Lung (tissue), 12 donors: ENCODE data around the gene ING5. TPM values are rescaled to one million over a fixed set of nuclear protein-coding genes. Genes with fewer than 3 reads are reported as not detected.

Experiments
- ATAC-seq: fragments of 200-7000 bp; cut with Tn5 transposase; one replicate; pipeline ENCODE4 v1.9.1; 2020; ENCODE audit warnings: moderate number of reproducible peaks; ENCODE audit not compliant: insufficient read depth, low FRiP score
- DNase-seq, 3 donors: peaks; one replicate each; pipeline ENCODE4 v3.0.0-alpha.2; 2013 to 2017
- H3K27ac ChIP-seq, 2 donors: one replicate each; pipeline ENCODE4 v1.5.1; 2013; ENCODE audit warnings: mild to moderate bottlenecking in 2 of 2, moderate library complexity in 2 of 2, control low read depth in 1 of 2, inconsistent platforms in 1 of 2, low read depth in 1 of 2, low read length in 1 of 2
- H3K27me3 ChIP-seq, 3 donors: one replicate each; pipeline ENCODE4 v1.5.1; 2013; ENCODE audit warnings: low read length in 2 of 3; ENCODE audit not compliant: control insufficient read depth in 3 of 3, insufficient read depth in 3 of 3
- H3K36me3 ChIP-seq, 4 donors: one replicate each; pipeline ENCODE4 v1.5.1; 2013; ENCODE audit warnings: low read length in 4 of 4, mild to moderate bottlenecking in 1 of 4, moderate library complexity in 1 of 4; ENCODE audit not compliant: control insufficient read depth in 4 of 4, insufficient read depth in 4 of 4
- H3K4me1 ChIP-seq, 5 donors: one replicate each; pipeline ENCODE4 v1.5.1; 2013; ENCODE audit warnings: low read length in 5 of 5, mild to moderate bottlenecking in 2 of 5, moderate library complexity in 1 of 5; ENCODE audit not compliant: control insufficient read depth in 5 of 5, insufficient read depth in 5 of 5
- H3K4me3 ChIP-seq: one replicate; pipeline ENCODE4 v1.5.1; 2013; ENCODE audit warnings: mild to moderate bottlenecking, control low read depth, moderate library complexity
- H3K9ac ChIP-seq, 2 donors: one replicate each; pipeline ENCODE4 v1.5.1; 2013; ENCODE audit warnings: low read length in 2 of 2, control low read depth in 1 of 2; ENCODE audit not compliant: insufficient read depth in 1 of 2
- H3K9me3 ChIP-seq, 4 donors: one replicate each; pipeline ENCODE4 v1.5.1; 2013; ENCODE audit warnings: low read length in 3 of 4, mild to moderate bottlenecking in 1 of 4, moderate library complexity in 1 of 4; ENCODE audit not compliant: control insufficient read depth in 4 of 4, insufficient read depth in 3 of 4
- WGBS, 2 donors: extraction: QIAGEN DNeasy Blood & Tissue Kit; methylation state at CpG; one replicate each; pipeline ENCODE4 v1.1.7; 2013; 5-methylcytosine and 5-hydroxymethylcytosine counted together
- polyA plus RNA-seq, 2 donors: library from polyadenylated mRNA; stranded (reverse); fragments of 200-250 nt; gene quantifications; one replicate each; pipeline ENCODE4 v1.2.1, GENCODE V29; 2013
- total RNA-seq, 2 donors: library from RNA; depleted of rRNA in 1 of 2; stranded (reverse); fragments of >200 nt in 1 of 2; gene quantifications; one replicate each; pipeline ENCODE4 v1.2.1, GENCODE V29; 2014 to 2021
- TF ChIP-seq, protein P1 (sequence below): IDR thresholded peaks from 2 replicates; pipeline ENCODE4 v1.5.1; 2012; ENCODE audit warnings: mild to moderate bottlenecking; ENCODE audit errors: control extremely low read depth, extremely low read depth
- donor health status: control.
- donor health status: control.
- donor health status: Bipolar disorder and iron deficiency.
- donor health status: healthy.
- donor health status: DM: yes; HTN: yes; CAD: no.

Gene ING5
- total and polyA plus RNA-seq, 4 donors = 19.2 to 46.8 (median 31.1) TPM

- no peaks in the 10 kb centered on the region for H3K4me1 ChIP-seq
- WGBS, 2 donors = 92 to 94% methylated on average over 72 to 76 of the region's 76 CpGs
- no peak overlapping the region for H3K4me3 ChIP-seq
- H3K27me3 ChIP-seq = no peaks in the 10 kb centered on the region
- H3K27ac ChIP-seq = no peak overlapping the region
- ATAC-seq (no peak), DNase-seq (no peak)
- H3K36me3 ChIP-seq = peaks cover 3 to 40% (median 34%) of the 10 kb centered on the region in 4 donors
- TF ChIP-seq, protein P1, sequence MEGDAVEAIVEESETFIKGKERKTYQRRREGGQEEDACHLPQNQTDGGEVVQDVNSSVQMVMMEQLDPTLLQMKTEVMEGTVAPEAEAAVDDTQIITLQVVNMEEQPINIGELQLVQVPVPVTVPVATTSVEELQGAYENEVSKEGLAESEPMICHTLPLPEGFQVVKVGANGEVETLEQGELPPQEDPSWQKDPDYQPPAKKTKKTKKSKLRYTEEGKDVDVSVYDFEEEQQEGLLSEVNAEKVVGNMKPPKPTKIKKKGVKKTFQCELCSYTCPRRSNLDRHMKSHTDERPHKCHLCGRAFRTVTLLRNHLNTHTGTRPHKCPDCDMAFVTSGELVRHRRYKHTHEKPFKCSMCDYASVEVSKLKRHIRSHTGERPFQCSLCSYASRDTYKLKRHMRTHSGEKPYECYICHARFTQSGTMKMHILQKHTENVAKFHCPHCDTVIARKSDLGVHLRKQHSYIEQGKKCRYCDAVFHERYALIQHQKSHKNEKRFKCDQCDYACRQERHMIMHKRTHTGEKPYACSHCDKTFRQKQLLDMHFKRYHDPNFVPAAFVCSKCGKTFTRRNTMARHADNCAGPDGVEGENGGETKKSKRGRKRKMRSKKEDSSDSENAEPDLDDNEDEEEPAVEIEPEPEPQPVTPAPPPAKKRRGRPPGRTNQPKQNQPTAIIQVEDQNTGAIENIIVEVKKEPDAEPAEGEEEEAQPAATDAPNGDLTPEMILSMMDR = no peak
- no peak overlapping the region for H3K9ac ChIP-seq
- peaks cover 0 to 7% (median 3%) of the 10 kb centered on the region in 4 donors for H3K9me3 ChIP-seq
Measured at GRCh38 chr2:241724975-241725870, 23.4 kb downstream of the ING5 start.

DNA sequence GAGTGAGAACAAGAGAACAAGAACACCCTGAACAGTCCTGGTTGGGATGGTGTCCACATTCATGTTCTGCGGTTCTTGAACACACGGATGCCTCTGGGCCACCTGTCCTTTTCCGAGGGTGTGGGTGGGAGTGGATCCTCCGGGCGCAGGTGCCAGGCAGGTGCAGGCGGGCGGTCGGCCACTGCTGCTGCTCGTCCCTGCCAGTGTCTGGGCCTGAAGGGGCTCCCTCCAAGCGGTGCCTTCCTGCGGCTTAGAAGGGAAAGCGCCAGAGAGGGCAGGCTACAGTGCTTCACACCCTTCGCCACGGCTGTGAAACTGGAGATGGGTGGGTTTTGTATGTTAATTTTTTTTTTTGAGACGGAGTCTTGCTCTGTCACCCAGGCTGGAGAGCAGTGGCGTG is 24.6 kb downstream of the ING5 start:
- WGBS, 2 donors = 93 to 94% methylated on average over 16 of the region's 16 CpGs
- peaks cover 3 to 34% (median 25%) of the 10 kb centered on the region in 4 donors for H3K36me3 ChIP-seq

DNA sequence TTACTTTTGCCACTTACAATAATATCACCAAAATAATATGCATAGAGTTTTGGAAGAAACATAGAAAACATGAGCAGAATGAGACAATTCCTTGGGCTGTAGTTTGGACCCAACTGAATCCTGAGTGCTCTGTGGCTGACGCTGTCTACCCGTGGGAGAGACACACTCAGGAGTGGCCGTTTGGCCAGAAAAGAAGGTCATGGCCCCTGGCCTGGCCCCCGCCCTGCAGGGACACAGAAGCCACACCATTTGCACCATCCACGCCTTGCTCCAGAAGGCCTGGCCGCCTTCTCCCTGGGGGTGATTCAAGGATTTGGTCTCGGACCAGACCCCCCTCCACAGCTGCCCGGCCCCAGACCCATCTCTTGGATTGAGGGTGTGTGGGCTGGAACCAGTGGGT is 26.2 kb downstream of the ING5 start:
- ATAC-seq (no peak), DNase-seq (no peak)
- Histone ChIP-seq H3K27ac (no peak overlapping the region), H3K4me1 (no peaks in the 10 kb centered on the region), H3K9me3 (peaks cover 0 to 5% (median 1%) of the 10 kb centered on the region in 4 donors), H3K27me3 (no peaks in the 10 kb centered on the region), H3K36me3 (peaks cover 3 to 24% (median 16%) of the 10 kb centered on the region in 4 donors), H3K4me3 (no peak overlapping the region), H3K9ac (no peak overlapping the region)
- 91 to 97% methylated on average over 8 of the region's 8 CpGs for WGBS, 2 donors
- TF ChIP-seq, protein P1 = no peak

More for the DNA sequence above, 24.6 kb downstream of the ING5 start:
- H3K27me3 ChIP-seq = no peaks in the 10 kb centered on the region
- no peak overlapping the region for H3K9ac ChIP-seq
- no peak overlapping the region for H3K4me3 ChIP-seq
- no peaks in the 10 kb centered on the region for H3K4me1 ChIP-seq
- DNase-seq = no peak
- H3K9me3 ChIP-seq = peaks cover 0 to 7% (median 3%) of the 10 kb centered on the region in 4 donors
- TF ChIP-seq, protein P1 = no peak
- H3K27ac ChIP-seq = no peak overlapping the region
- ATAC-seq = no peak
